Pancreas (tissue), 10 donors: ENCODE data around the gene LRRC45. TPM values are rescaled to one million over a fixed set of nuclear protein-coding genes. Genes with fewer than 3 reads are reported as not detected.

ENCODE experiments used
- ATAC-seq, 4 donors: fragments of 200-7000 bp; cut with Tn5 transposase; one replicate each; pipeline versions ENCODE4 v1.8.0 to v1.9.1; 2020; ENCODE audit warnings: mild to moderate bottlenecking in 4 of 4, moderate library complexity in 4 of 4
- DNase-seq, 6 donors: peaks; one replicate each; pipeline ENCODE4 v3.0.0-alpha.2; 2020
- FAIRE-seq: peaks from 2 replicates; lab custom pipeline; 2012; peaks lifted over from hg19 to GRCh38; lab: Jason Lieb, UNC
- H3K27ac ChIP-seq, 4 donors: fragments of 200-600 bp; sonication (generic); 1 replicate in 3 of 4; 2 replicates in 1 of 4; pipeline versions ENCODE4 v1.5.0 to v1.8.0; 2020
- H3K27me3 ChIP-seq, 4 donors: fragments of 200-600 bp; one replicate each; pipeline ENCODE4 v1.8.0; 2021
- H3K36me3 ChIP-seq, 3 donors: fragments of 200-600 bp; sonication (generic) in 1 of 3; one replicate each; pipeline versions ENCODE4 v1.5.0 to v1.8.0; 2020 to 2021
- H3K4me1 ChIP-seq, 3 donors: fragments of 200-600 bp; one replicate each; pipeline ENCODE4 v1.8.0; 2021
- H3K4me3 ChIP-seq, 4 donors: fragments of 200-600 bp; sonication (generic) in 2 of 4; one replicate each; pipeline versions ENCODE4 v1.5.0 to v1.8.0; 2020 to 2021
- H3K9me3 ChIP-seq, 4 donors: fragments of 200-600 bp; one replicate each; pipeline ENCODE4 v1.8.0; 2021
- CTCF ChIP-seq, 4 donors: fragments of 200-600 bp; sonication (generic) in 3 of 4; IDR thresholded peaks; one replicate each; pipeline versions ENCODE4 v1.5.0 to v1.8.0; 2021; ENCODE audit warnings: antibody characterized with exemption in 4 of 4
- WGBS, 2 donors: extraction: QIAGEN DNeasy Blood & Tissue Kit; methylation state at CpG; one replicate each; pipeline ENCODE4 v1.1.7; 2013; 5-methylcytosine and 5-hydroxymethylcytosine counted together
- intact Hi-C, 3 donors: fragments of 100-400 bp; cut with DNase I; formaldehyde crosslinking; loops; one replicate each; pipeline versions ENCODE4 v1.11.1 to v1.14.2; 2022
- polyA plus RNA-seq, 2 donors: library from polyadenylated mRNA; stranded (reverse); fragments of 200-250 nt; gene quantifications; one replicate each; pipeline ENCODE4 v1.2.3, GENCODE V29; 2013
- total RNA-seq, 6 donors: library from RNA; stranded (reverse); fragmentation: NEBNext Ultra II Directional in 4 of 6; extraction: Animal tissue kit (Norgen Biotek cat#: 25700) in 4 of 6; gene quantifications; one replicate each; pipeline versions ENCODE4 v1.2.1 to v1.2.4, GENCODE V29; 2021 to 2023
- donor health status: healthy with polysubstance abuse.
- donor health status: DM: no; HTN: no; CAD: no; lungs with moderate emphysema.
- donor health status: DM: no; HTN: no; CAD: no.
- donor health status: control.
- donor health status: control.
- donor health status: Bipolar disorder and iron deficiency.
- donor health status: DM: yes; HTN: yes; CAD: no.
- donor health status: DM: no; HTN: no; CAD: no.
- donor health status: DM: no; HTN: no; CAD: no.
- donor health status: DM: yes; HTN: yes; CAD: no.

The LRRC45 gene
- total and polyA plus RNA-seq, 8 donors = 5.3 to 21.6 (median 7.0) TPM

GRCh38 chr17:82033359-82034085, 10.4 kb downstream of the LRRC45 start:
- H3K27me3 ChIP-seq = no peaks in the 10 kb centered on the region
- 86 to 95% methylated on average over 35 to 38 of the region's 38 CpGs for WGBS, 2 donors
- H3K4me3 ChIP-seq = no peak overlapping the region
- H3K4me1 ChIP-seq = peaks cover 4 to 13% (median 5%) of the 10 kb centered on the region in 3 donors
- TF ChIP-seq CTCF (IDR thresholded peaks at IDR 0.05) = no peak
- no peaks in the 10 kb centered on the region for H3K9me3 ChIP-seq
- FAIRE-seq = no peak
- no peaks in the 10 kb centered on the region for H3K36me3 ChIP-seq
- intact Hi-C loops = no loop called here
- no peak for DNase-seq
- H3K27ac ChIP-seq = no peak overlapping the region
- ATAC-seq = no peak

- Histone ChIP-seq H3K27me3 (no peaks in the 10 kb centered on the region), H3K27ac (no peak overlapping the region), H3K36me3 (no peaks in the 10 kb centered on the region), H3K4me1 (peaks cover 4 to 13% (median 5%) of the 10 kb centered on the region in 3 donors), H3K4me3 (no peak overlapping the region), H3K9me3 (no peaks in the 10 kb centered on the region)
- intact Hi-C loops = no loop called here
- TF ChIP-seq CTCF (IDR thresholded peaks at IDR 0.05) = no peak
- FAIRE-seq (no peak), ATAC-seq (no peak), DNase-seq (no peak)
- WGBS, 2 donors = 87 to 91% methylated on average over 23 of the region's 23 CpGs
Observed at GRCh38 chr17:82034371-82035011, 11.4 kb downstream of the LRRC45 start.

GRCh38 chr17:82035488-82035887, 12.4 kb downstream of the LRRC45 start:
- intact Hi-C loops = no loop called here
- TF ChIP-seq CTCF (IDR thresholded peaks at IDR 0.05) = no peak
- Histone ChIP-seq H3K4me3 (no peak overlapping the region), H3K36me3 (no peaks in the 10 kb centered on the region), H3K27me3 (no peaks in the 10 kb centered on the region), H3K4me1 (peaks cover 4 to 13% (median 5%) of the 10 kb centered on the region in 3 donors), H3K9me3 (no peaks in the 10 kb centered on the region), H3K27ac (no peak overlapping the region)
- no peak for DNase-seq
- no peak for FAIRE-seq
- WGBS, 2 donors = 89 to 94% methylated on average over 8 of the region's 8 CpGs
- ATAC-seq = no peak

GRCh38 chr17:82035956-82036633, 13.0 kb downstream of the LRRC45 start:
- no peaks in the 10 kb centered on the region for H3K36me3 ChIP-seq
- H3K9me3 ChIP-seq = no peaks in the 10 kb centered on the region
- intact Hi-C loops = no loop called here
- H3K27me3 ChIP-seq = no peaks in the 10 kb centered on the region
- no peak for TF ChIP-seq CTCF (IDR thresholded peaks at IDR 0.05)
- WGBS, 2 donors = 75 to 81% methylated on average over 18 to 20 of the region's 20 CpGs
- ATAC-seq (no peak), DNase-seq (no peak), FAIRE-seq (no peak)
- peak overlapping the region; percentile 62 to 75 (median 70) for H3K4me3 ChIP-seq
- no peak overlapping the region for H3K27ac ChIP-seq
- H3K4me1 ChIP-seq = peaks cover 4 to 13% (median 5%) of the 10 kb centered on the region in 3 donors
